GM12878 (cell line): Measurements from ENCODE around the gene ATP8B1. TPM values are rescaled to one million over a fixed set of nuclear protein-coding genes. Genes with fewer than 3 reads are reported as not detected.

Experiments used
- ATAC-seq: fragments of 200-7000 bp; cut with Tn5 transposase; 3 replicates; pipeline ENCODE4 v1.9.1; 2020; ENCODE audit warnings: mild to moderate bottlenecking, moderate library complexity
- Bru-seq: library from RNA; stranded (reverse); fragments of 400-500 nt; gene quantifications from one replicate; lab custom pipeline; 2021; lab: Mats Ljungman, UMichigan
- BruChase-seq, 2 experiments: library from RNA; stranded (reverse); fragments of 400-500 nt; gene quantifications; one replicate each; lab custom pipeline; 2021; lab: Mats Ljungman, UMichigan
- BruUV-seq: library from RNA; stranded (reverse); fragments of 400-500 nt; replicated peaks from 2 replicates; lab custom pipeline; 2021; lab: Mats Ljungman, UMichigan
- CTCF ChIA-PET: fragments of 300-600 bp; sonication (Branson Sonifier 250); formaldehyde crosslinking; extraction: SDS; loops from one replicate; lab custom pipeline; 2021; ENCODE audit warnings: inconsistent platforms; lab: Yijun Ruan, JAX
- POLR2A ChIA-PET: fragments of 350-600 bp; formaldehyde crosslinking; extraction: SDS; loops from one replicate; lab custom pipeline; 2021; ENCODE audit warnings: inconsistent platforms; lab: Charles Lee
- RAD21 ChIA-PET: fragments of 300-600 bp; sonication (Branson Sonifier 250); formaldehyde crosslinking; loops from one replicate; lab custom pipeline; 2023; ENCODE audit warnings: antibody characterized with exemption; ENCODE audit not compliant: unreplicated experiment; lab: Charles Lee
- SMC1A ChIA-PET: fragments of 300-600 bp; sonication (Branson Sonifier 250); formaldehyde crosslinking; loops from one replicate; lab custom pipeline; 2023; ENCODE audit not compliant: unreplicated experiment, uncharacterized antibody; lab: Charles Lee
- DNase-seq: peaks from one replicate; pipeline ENCODE4 v3.0.0-alpha.2; 2011; ENCODE audit warnings: low read depth, low spot score
- FAIRE-seq: peaks from 3 replicates; lab custom pipeline; 2011; peaks lifted over from hg19 to GRCh38; lab: Jason Lieb, UNC
- H2AFZ ChIP-seq: 2 replicates; pipeline ENCODE4 v1.6.0; 2011; ENCODE audit warnings: low read depth, low read length, control low read depth; ENCODE audit not compliant: control insufficient read depth
- H3K27ac ChIP-seq: 2 replicates; pipeline ENCODE4 v1.5.1; 2011; ENCODE audit warnings: control low read depth; ENCODE audit not compliant: control insufficient read depth, insufficient read depth
- H3K27me3 ChIP-seq, 2 experiments: replicated peaks in 1 of 2; 2 replicates each; pipeline versions ENCODE4 v1.6.0 to v1.6.1; 2011; ENCODE audit warnings: low read length in 1 of 2; ENCODE audit not compliant: control insufficient read depth in 2 of 2, insufficient read depth in 2 of 2
- H3K36me3 ChIP-seq, 2 experiments: 2 replicates each; pipeline ENCODE4 v1.5.1; 2011; ENCODE audit warnings: low read length in 1 of 2; ENCODE audit not compliant: control insufficient read depth in 2 of 2, insufficient read depth in 2 of 2
- H3K4me1 ChIP-seq: 2 replicates; pipeline ENCODE4 v1.6.1; 2011; ENCODE audit warnings: mild to moderate bottlenecking, low read length, moderate library complexity, mixed read lengths; ENCODE audit not compliant: control insufficient read depth, insufficient read depth
- H3K4me2 ChIP-seq: 2 replicates; pipeline ENCODE4 v1.6.0; 2011; ENCODE audit warnings: control low read depth; ENCODE audit not compliant: control insufficient read depth, insufficient read depth
- H3K4me3 ChIP-seq: fragments of 200-600 bp; sonication (generic); 2 replicates; pipeline ENCODE4 v1.5.1; 2016
- H3K79me2 ChIP-seq: 2 replicates; pipeline ENCODE4 v1.6.0; 2011; ENCODE audit warnings: low read length; ENCODE audit not compliant: control insufficient read depth, insufficient read depth
- H3K9ac ChIP-seq: 2 replicates; pipeline ENCODE4 v1.8.0; 2011; ENCODE audit warnings: low read length, control low read depth, mixed read lengths; ENCODE audit not compliant: control insufficient read depth, insufficient read depth
- H3K9me3 ChIP-seq: replicated peaks from 3 replicates; pipeline ENCODE4 v1.5.1; 2011; ENCODE audit warnings: mild to moderate bottlenecking, low read length; ENCODE audit not compliant: control insufficient read depth, insufficient read depth
- H4K20me1 ChIP-seq: 2 replicates; pipeline ENCODE4 v1.6.0; 2011; ENCODE audit not compliant: control insufficient read depth, insufficient read depth
- HDAC6 ChIP-seq: fragments of 200-600 bp; sonication (generic); IDR thresholded peaks from one replicate; pipeline ENCODE4 v1.8.0; 2017; ENCODE audit warnings: antibody characterized with exemption; ENCODE audit not compliant: unreplicated experiment
- WGBS: methylation state at CpG from one replicate; pipeline ENCODE4 v1.1.6; 2016; ENCODE audit warnings: low lambda C conversion rate; ENCODE audit not compliant: insufficient replicate concordance, insufficient coverage; ENCODE audit errors: missing lambda C conversion rate; 5-methylcytosine and 5-hydroxymethylcytosine counted together
- in situ Hi-C: fragments of 300-500 bp; cut with MboI; formaldehyde crosslinking; loops from 9 replicates; pipeline ENCODE4 v1.14.3; 2018; ENCODE audit warnings: mixed read lengths
- intact Hi-C: fragments of 100-400 bp; cut with micrococcal nuclease; formaldehyde crosslinking; loops from one replicate; pipeline ENCODE4 v1.14.2; 2022; ENCODE audit not compliant: unreplicated experiment
- long read RNA-seq, 2 experiments: library from polyadenylated mRNA; unstranded; transcript quantifications; one replicate each; pipeline ENCODE4 v2.0.0, GENCODE V29; 2019 to 2020
- polyA minus RNA-seq, 3 experiments: library from RNA; depleted of rRNA, polyadenylated mRNA; stranded (reverse); fragments of >200 nt; gene quantifications; 2 replicates each; pipeline ENCODE4 v1.2.3, GENCODE V29; 2011
- polyA plus RNA-seq, 11 experiments: library from polyadenylated mRNA; depleted of rRNA in 4 of 11; unstranded in 6 of 11; stranded (reverse) in 5 of 11; fragments of >200 nt; fragmentation: Nextera tagmentation in 4 of 11; fragmentation: Illumina TruSeq in 1 of 11; extraction: Ambion mirVana in 4 of 11; extraction: Trizol in 1 of 11; gene quantifications; 1 replicate in 1 of 11; 2 replicates in 10 of 11; pipeline versions ENCODE4 v1.2.1 to v1.2.3, GENCODE V29; 2011 to 2016; ENCODE audit warnings: inconsistent platforms in 2 of 11, missing spikeins in 2 of 11, low read depth in 1 of 11
- total RNA-seq, 4 experiments: library from RNA; depleted of rRNA in 3 of 4; stranded (reverse); fragments of >200 nt in 3 of 4; fragmentation: Illumina TruSeq in 1 of 4; extraction: Trizol in 1 of 4; gene quantifications; 2 replicates each; pipeline versions ENCODE4 v1.2.1 to v1.2.3, GENCODE V29; 2013 to 2021
- TF ChIP-seq, protein P1 (sequence below): fragments of 450-650 bp; IDR thresholded peaks from 2 replicates; pipeline ENCODE4 v1.6.1; 2017; ENCODE audit warnings: mild to moderate bottlenecking, moderate library complexity

ATP8B1 gene
- total RNA-seq (2013; cell fraction: nucleolus; rRNA removed), result 0.96 and 1.5 TPM in 2 replicates
- total RNA-seq (2014; rRNA removed), result under 0.01 and 0.06 TPM in 2 replicates
- total RNA-seq (2014; rRNA removed; fragmentation: Illumina TruSeq; extraction: Trizol), result 0.09 and 0.18 TPM in 2 replicates
- total RNA-seq (2021), result 0.16 and 0.23 TPM in 2 replicates
- 0.13 TPM for polyA plus RNA-seq (2011; ENCODE audit: low read depth)
- 0.37 and 0.78 TPM in 2 replicates for polyA plus RNA-seq (2011; rRNA removed)
- 0.31 and 0.38 TPM in 2 replicates for polyA plus RNA-seq (2011; cell fraction: cytosol; rRNA removed)
- 0.44 and 0.72 TPM in 2 replicates for polyA plus RNA-seq (2011; cell fraction: nucleus; rRNA removed)
- 0.43 and 0.48 TPM in 2 replicates for polyA plus RNA-seq (2012)
- polyA plus RNA-seq (2014; fragmentation: Illumina TruSeq; extraction: Trizol), result 0.08 and 0.21 TPM in 2 replicates
- polyA plus RNA-seq (2014; fragmentation: Nextera tagmentation; extraction: Ambion mirVana), result under 1 TPM; 0.03 to 0.05 TPM
- polyA plus RNA-seq (2014; rRNA removed), result 0.04 and 0.12 TPM in 2 replicates
- under 1 TPM; 0.10 to 0.36 TPM for polyA plus RNA-seq (2016; fragmentation: Nextera tagmentation; extraction: Ambion mirVana)
- polyA minus RNA-seq (2011; rRNA and poly(A)+ RNA removed), result 0.72 and 2.6 TPM in 2 replicates
- polyA minus RNA-seq (2011; cell fraction: cytosol; rRNA and poly(A)+ RNA removed), result 1.7 TPM in 1 of 2 replicates, not detected in the other
- 0.12 and 0.57 TPM in 2 replicates for polyA minus RNA-seq (2011; cell fraction: nucleus; rRNA and poly(A)+ RNA removed)
- percentile 15 among the genes with signal in this experiment for Bru-seq, nascent RNA
- BruChase-seq, experiment 1, labeled RNA remaining after a 6-hour chase, result percentile 15 among the genes with signal in this experiment
- percentile 18 among the genes with signal in this experiment for BruChase-seq, experiment 2, labeled RNA remaining after a 2-hour chase
- long read RNA-seq, experiment 1, result 0 reads
- long read RNA-seq, experiment 2, partial matches to known transcripts, result 0 of 11 reads
- long read RNA-seq, experiment 2, other reads (novel, unspliced or antisense), result 11 of 11 reads

DNA sequence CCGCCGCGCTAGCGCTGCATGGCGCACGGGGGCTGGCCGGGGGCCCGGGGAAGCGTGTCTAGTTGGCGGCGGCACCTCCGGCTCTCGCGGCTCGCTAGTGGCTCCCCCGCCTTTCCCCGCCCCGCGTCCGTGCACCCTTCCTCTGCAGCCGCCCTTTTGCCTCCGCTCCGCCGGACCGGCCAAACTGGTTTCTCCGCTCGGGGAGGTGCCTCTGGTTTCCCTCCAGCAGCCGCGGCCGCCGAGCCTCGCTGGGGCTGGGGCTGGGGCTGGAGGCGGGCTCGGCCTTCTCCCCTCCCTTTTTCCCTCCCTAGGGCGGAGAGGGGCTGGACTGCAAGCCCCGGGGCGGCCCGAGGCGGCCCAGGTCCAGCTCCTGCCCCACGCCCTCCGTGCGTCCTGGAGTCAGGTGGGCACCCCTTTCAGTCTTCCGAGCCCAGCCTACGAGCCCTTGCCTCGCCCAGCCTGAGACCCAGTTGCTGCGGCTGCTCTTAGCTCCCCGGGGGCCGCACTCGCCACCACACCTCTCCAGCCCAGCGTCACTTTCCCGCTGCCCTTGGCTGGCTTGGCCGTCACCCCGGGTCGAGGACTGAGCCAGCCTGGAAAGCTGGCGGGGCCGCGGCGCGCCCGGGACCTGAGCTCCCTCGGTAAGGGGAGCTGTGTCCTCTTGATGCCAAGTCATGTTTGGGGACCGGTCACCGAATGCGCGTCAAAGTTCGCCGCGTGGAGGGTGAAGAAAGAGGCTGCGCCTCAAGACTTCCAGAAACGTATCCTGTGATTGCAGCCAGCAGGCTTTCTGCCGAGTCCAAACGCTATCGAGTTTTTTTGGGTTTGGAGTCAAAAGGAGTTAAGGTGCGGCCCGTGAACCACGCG lies at the start of gene ATP8B1:
Gene ATP8B1 (minus strand): TSS at position 213 of the 867 bp plus-strand sequence. CDS start 71,508 bp downstream, outside the sequence.
- H3K9ac ChIP-seq, result no peak within 1 kb of the TSS
- RAD21 ChIA-PET, result no interaction called here

More for the DNA sequence above, at the start of gene ATP8B1:
- Histone ChIP-seq H3K4me2 (peak within 1 kb of the TSS; percentile 62), H3K4me3 (peak within 1 kb of the TSS; percentile 11; the same call in 1 of the 2 replicates), H4K20me1 (no peaks in the 10 kb centered on the region), H3K27me3 (peaks cover 15 to 25% of the 10 kb centered on the region in 2 experiments), H3K9me3 (no peaks in the 10 kb centered on the region; the same call in 2 of the 3 replicates), H2AFZ (no peak within 1 kb of the TSS), H3K36me3 (no peaks in the 10 kb centered on the region), H3K27ac (no peak within 1 kb of the TSS), H3K79me2 (no peaks in the 10 kb centered on the region), H3K4me1 (no peaks in the 10 kb centered on the region)
- ChIA-PET POLR2A (no interaction called here), CTCF (no interaction called here), SMC1A (no interaction called here)
- intact Hi-C loops, result no loop called here
- no TSS peak for BruUV-seq
- TF ChIP-seq HDAC6, result peak; percentile 90
- TF ChIP-seq, protein P1, sequence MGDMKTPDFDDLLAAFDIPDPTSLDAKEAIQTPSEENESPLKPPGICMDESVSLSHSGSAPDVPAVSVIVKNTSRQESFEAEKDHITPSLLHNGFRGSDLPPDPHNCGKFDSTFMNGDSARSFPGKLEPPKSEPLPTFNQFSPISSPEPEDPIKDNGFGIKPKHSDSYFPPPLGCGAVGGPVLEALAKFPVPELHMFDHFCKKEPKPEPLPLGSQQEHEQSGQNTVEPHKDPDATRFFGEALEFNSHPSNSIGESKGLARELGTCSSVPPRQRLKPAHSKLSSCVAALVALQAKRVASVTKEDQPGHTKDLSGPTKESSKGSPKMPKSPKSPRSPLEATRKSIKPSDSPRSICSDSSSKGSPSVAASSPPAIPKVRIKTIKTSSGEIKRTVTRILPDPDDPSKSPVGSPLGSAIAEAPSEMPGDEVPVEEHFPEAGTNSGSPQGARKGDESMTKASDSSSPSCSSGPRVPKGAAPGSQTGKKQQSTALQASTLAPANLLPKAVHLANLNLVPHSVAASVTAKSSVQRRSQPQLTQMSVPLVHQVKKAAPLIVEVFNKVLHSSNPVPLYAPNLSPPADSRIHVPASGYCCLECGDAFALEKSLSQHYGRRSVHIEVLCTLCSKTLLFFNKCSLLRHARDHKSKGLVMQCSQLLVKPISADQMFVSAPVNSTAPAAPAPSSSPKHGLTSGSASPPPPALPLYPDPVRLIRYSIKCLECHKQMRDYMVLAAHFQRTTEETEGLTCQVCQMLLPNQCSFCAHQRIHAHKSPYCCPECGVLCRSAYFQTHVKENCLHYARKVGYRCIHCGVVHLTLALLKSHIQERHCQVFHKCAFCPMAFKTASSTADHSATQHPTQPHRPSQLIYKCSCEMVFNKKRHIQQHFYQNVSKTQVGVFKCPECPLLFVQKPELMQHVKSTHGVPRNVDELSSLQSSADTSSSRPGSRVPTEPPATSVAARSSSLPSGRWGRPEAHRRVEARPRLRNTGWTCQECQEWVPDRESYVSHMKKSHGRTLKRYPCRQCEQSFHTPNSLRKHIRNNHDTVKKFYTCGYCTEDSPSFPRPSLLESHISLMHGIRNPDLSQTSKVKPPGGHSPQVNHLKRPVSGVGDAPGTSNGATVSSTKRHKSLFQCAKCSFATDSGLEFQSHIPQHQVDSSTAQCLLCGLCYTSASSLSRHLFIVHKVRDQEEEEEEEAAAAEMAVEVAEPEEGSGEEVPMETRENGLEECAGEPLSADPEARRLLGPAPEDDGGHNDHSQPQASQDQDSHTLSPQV, result no peak
- WGBS, result 22% methylated on average over 54 of the region's 77 CpGs
- no peak for FAIRE-seq
- in situ Hi-C loops, result no loop called here
- ATAC-seq, result peak; percentile 28
- no peak for DNase-seq
